GM21723 (cell line): Measurements from ENCODE around the gene PRKAG3.
"Not testable (repeated sequence)": the region's sequence is repeated elsewhere in the genome, so short reads cannot be mapped to it uniquely, and the experiment has no call there.

Experiments used
- ATAC-seq: cut with Tn5 transposase; IDR thresholded peaks from one replicate; pipeline ENCODE4 v1.9.1; 2021; ENCODE audit warnings: mild to moderate bottlenecking, moderate library complexity; ENCODE audit not compliant: unreplicated experiment

Gene PRKAG3

GRCh38 chr2:218863021-218863520 lies 31.5 kb upstream of the PRKAG3 start:
- ATAC-seq, result no peak

DNA sequence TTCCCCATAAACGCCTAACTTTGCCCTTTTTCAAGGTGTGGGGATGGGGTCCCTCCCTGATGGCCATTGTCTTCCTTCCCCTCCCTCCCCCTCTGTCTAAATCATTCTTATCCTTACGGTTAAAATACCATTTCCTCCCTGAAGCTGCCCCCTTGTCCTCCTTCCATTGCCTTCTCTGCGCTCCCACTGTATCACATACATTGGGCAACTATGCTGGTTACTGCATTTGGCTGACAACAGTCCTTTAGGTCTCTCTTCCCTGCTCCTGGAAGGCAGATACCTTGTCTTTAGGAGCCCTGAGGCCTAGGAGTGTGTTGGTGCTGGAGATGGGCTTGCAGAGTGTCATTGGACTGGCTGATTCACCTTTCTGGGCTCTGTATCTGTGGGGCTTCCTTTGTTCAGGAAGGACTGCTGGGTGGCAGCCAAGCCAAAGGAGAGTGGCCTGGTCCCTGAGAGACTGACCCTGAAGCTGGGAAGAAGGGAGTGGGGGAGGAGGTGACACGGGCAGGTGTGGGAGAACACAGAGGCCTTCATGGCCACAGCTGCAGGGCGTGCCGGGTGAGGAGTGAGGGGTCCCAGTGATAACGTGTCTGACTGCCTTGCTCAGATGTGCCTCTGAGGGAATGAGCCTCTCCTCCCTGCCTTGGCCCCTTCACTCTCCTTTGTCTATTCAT lies 30.2 kb upstream of the PRKAG3 start:
- ATAC-seq, result no peak

GRCh38 chr2:218860950-218861381 lies 29.4 kb upstream of the PRKAG3 start:
- ATAC-seq, result no peak

- ATAC-seq, result no peak
These were observed 28.6 kb upstream of the PRKAG3 start for GRCh38 chr2:218859988-218860831.

DNA sequence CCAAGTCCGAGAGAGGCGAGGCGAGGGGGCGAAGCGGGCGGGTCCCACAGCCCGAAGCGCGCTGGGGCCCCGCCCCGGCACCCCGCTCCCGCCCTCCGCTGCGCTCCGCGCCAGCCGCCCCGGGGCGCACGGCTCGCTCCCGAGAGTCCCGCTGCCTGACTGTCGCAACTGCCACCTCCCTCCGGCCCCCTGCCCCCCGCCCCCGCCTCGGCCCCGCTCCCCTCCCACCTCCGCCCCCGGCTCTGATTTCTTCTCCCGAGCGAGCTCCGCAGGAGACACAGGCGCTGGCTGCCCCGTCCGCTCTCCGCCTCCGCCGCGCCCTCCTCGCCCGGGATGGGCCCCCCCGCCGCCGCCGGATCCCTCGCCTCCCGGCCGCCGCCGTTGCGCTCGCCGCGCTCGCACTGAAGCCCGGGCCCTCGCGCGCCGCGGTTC lies 28.0 kb upstream of the PRKAG3 start, which contains the start of gene WNT6:
Gene WNT6 (plus strand): TSS at position 250 of the 432 bp plus-strand sequence. CDS start 233 bp downstream, outside the sequence.
- no peak for ATAC-seq

GRCh38 chr2:218858671-218859555 lies 27.3 kb upstream of the PRKAG3 start:
- no peak for ATAC-seq

- ATAC-seq, result no peak
These were observed 26.5 kb upstream of the PRKAG3 start for GRCh38 chr2:218858138-218858445.

- ATAC-seq, result no peak
These were observed 26.0 kb upstream of the PRKAG3 start for GRCh38 chr2:218857371-218858137.

DNA sequence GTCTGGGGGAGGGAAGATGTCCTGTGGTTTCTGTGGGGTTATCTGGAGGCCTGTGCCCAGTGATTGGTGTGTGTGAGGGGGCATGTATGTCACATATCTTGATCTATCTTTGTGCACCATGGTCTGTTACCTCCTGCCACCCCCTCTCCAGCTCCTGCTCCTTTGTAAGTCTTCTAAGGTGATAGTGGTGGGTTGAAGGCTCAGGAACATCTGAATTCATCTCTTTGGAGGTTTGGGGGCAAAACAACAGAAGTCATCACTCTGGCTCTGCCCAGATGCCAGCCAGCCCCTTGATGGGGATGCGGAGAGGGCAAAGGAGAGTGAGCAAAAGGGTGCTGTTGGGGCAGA lies 25.3 kb upstream of the PRKAG3 start:
- no peak for ATAC-seq

DNA sequence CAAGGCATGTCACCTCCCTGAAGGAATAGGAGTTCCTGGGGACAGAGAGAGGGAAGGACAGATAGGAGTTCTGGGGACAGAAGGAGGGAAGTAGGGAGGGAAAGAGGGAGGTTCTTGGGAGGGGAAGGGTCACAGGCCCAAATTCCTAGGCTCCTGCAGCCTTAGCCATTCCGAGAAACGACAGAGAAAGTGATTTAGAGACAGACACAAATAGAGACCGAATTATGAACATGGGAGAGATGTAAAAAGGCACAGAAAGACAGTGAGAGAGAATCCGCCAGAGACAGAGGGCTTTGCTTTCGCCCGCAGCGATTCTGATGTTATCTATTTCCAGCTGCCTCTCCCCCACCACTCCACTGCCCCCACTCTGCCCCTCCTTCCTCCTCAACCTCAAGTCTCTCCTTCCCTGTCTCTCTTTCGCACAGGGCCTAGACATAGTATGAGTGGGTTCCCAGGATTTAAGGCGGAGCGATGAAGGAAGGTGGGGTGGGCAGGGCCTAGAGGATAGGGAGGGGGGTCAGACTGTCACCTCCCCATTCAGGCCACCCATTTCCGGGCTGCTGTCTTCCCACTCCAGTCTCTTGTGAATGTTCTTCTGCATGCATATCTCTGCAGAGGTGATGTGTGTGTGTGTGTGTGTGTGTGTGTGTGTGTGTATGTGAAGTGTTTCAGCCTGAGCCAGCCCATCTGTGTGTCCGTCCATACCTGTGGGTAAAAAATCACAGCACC lies 24.7 kb upstream of the PRKAG3 start:
- ATAC-seq, result no peak

- no peak for ATAC-seq
These were observed 23.9 kb upstream of the PRKAG3 start for GRCh38 chr2:218855305-218856166.

- ATAC-seq, result no peak
These were observed 23.3 kb upstream of the PRKAG3 start for GRCh38 chr2:218854860-218855259.

- ATAC-seq, result no peak
These were observed 22.2 kb upstream of the PRKAG3 start for GRCh38 chr2:218853766-218854165.

DNA sequence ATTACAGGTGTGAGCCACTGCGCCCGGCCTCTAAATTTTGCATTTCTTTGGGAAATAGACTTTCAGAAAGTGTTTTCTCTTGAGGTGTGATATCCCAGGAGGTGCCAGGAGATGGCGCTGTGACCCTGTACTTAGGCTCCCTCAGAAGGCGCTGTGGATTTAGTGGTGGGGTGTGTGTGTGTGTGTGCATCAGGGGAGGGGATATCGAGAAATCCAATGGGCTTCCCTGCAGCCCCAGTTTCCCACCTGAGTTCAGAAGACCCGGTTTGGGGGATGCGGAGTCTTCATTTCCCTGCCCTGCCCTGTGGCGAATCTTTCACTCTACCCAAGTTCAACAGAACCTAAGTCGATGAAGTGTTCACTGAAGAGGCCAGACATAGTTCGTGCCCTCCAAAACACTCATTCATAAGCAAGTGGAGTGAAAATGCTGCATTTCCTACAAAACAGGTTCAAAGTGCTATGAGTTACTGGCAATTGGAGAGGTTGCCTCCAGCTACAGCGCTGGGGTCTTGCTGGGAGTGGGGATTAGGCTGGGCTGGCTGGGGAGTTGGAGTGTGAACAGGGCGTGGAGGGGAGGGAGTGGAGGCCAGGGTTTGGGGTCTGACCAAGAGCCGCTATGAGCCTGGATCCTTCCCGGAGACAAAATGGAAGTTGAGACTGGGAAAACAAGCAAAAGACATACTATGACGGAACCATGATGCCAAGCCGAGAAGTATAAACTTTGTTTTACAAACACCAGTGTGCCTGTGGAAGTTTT lies 21.5 kb upstream of the PRKAG3 start:
- no peak for ATAC-seq

GRCh38 chr2:218851286-218851685 lies 19.7 kb upstream of the PRKAG3 start:
- no peak for ATAC-seq

GRCh38 chr2:218850796-218851195 lies 19.2 kb upstream of the PRKAG3 start:
- ATAC-seq, result no peak

GRCh38 chr2:218849721-218850120 lies 18.1 kb upstream of the PRKAG3 start:
- no peak for ATAC-seq

DNA sequence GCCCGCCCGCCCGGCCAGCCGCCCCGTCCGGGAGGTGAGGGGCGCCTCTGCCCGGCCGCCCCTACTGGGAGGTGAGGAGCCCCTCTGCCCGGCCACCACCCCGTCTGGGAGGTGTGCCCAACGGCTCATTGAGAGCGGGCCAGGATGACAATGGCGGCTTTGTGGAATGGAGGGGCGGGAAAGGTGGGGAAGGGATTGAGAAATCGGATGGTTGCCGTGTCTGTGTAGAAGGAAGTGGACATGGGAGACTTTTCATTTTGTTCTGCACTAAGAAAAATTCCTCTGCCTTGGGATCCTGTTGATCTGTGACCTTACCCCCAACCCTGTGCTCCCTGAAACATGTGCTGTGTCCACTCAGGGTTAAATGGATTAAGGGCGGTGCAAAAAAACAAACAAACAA lies 15.4 kb upstream of the PRKAG3 start:
- not testable (repeated sequence) for ATAC-seq
